ENCODE measurements around the gene KNL1. TPM values are rescaled to one million over a fixed set of nuclear protein-coding genes. Genes with fewer than 3 reads are reported as not detected.

Gene KNL1
- total and polyA plus RNA-seq, 2 of the 8 experiments (the other 6 are each of a cell fraction or from before 2014, with no cell fraction given), result 4.4 to 22.5 TPM

GRCh38 chr15:40685376-40685775 is 91.3 kb downstream of the KNL1 start:
- Histone ChIP-seq H2AFZ (ENCODE audit: low read length) (no peak overlapping the region), H2AK5ac (ENCODE audit: low read depth, low read length) (no peak overlapping the region), H4K91ac (replicated peaks; ENCODE audit: insufficient read length, low read length) (no peak overlapping the region), H3K18ac (ENCODE audit: extremely low read depth, low read length) (no peak overlapping the region), H3K79me1 (ENCODE audit: low read depth, low read length) (no peaks in the 10 kb centered on the region), H2BK120ac (replicated peaks; ENCODE audit: low read depth, low read length) (no peak overlapping the region), H4K5ac (ENCODE audit: insufficient read length, low read depth, low read length) (no peak overlapping the region), H3K27me3 (replicated peaks in 1 of 4; ENCODE audit: control insufficient read depth in 3 of 4, extremely low read depth in 1 of 4, insufficient read depth in 3 of 4, low read length in 3 of 4) (no peaks in the 10 kb centered on the region), H3K4me1 (replicated peaks in 1 of 4; ENCODE audit: control insufficient read depth in 3 of 4, insufficient read depth in 4 of 4, low read length in 3 of 4) (no peaks in the 10 kb centered on the region), H3K4me3 (ENCODE audit: extremely low read depth in 1 of 4, insufficient read depth in 2 of 4, low read depth in 3 of 4, low read length in 4 of 4) (no peak overlapping the region), H3K79me2 (ENCODE audit: control insufficient read depth in 1 of 2, insufficient read depth in 2 of 2, low read length in 2 of 2) (no peaks in the 10 kb centered on the region), H2BK20ac (ENCODE audit: low read length) (no peak overlapping the region), H2BK15ac (ENCODE audit: low read length) (no peak overlapping the region), H3K23ac (ENCODE audit: insufficient read length) (no peak overlapping the region), H4K8ac (ENCODE audit: extremely low read depth, insufficient read depth, low read length) (no peak overlapping the region), H3K56ac (replicated peaks; ENCODE audit: insufficient read length, low read depth, low read length) (no peak overlapping the region), H4K20me1 (replicated peaks in 1 of 2; ENCODE audit: control insufficient read depth in 1 of 2, insufficient read depth in 2 of 2, low read length in 2 of 2) (no peaks in the 10 kb centered on the region), H3K23me2 (ENCODE audit: low read depth, low read length) (no peaks in the 10 kb centered on the region), H3K9ac (replicated peaks in 1 of 4; ENCODE audit: extremely low read depth in 1 of 4, low read depth in 3 of 4, low read length in 3 of 4) (no peak overlapping the region), H3K27ac (ENCODE audit: low read depth, low read length) (no peak overlapping the region), H3K14ac (ENCODE audit: insufficient read length) (no peak overlapping the region), H3K36me3 (ENCODE audit: control insufficient read depth in 2 of 4, insufficient read depth in 4 of 4, low read length in 3 of 4) (no peaks in the 10 kb centered on the region), H3K9me3 (ENCODE audit: insufficient read depth in 2 of 2, low read depth in 1 of 2, low read length in 1 of 2) (peaks cover 0 to 6% of the 10 kb centered on the region in 2 experiments; a peak in 3 of 4 replicates), H2BK12ac (ENCODE audit: low read depth, low read length) (no peak overlapping the region), H3K4me2 (ENCODE audit: insufficient read depth in 1 of 2, low read depth in 2 of 2, low read length in 2 of 2) (no peak overlapping the region), H2BK5ac (ENCODE audit: low read depth, low read length) (no peak overlapping the region), H3K4ac (replicated peaks; ENCODE audit: insufficient read length, low read depth, low read length) (no peak overlapping the region)
- FAIRE-seq (no peak), DNase-seq (ENCODE audit: low read depth in 1 of 2, low spot score in 2 of 2) (no peak)
- ChIA-PET POLR2A (ENCODE audit: partially characterized antibody) (interaction anchor here (1.3 kb wide), 2 partner anchors 9 to 55 kb away, joined by 3 to 4 read pairs; partner anchors contain the start of gene RAD51), CTCF (ENCODE audit: partially characterized antibody) (interaction anchor here (1.7 kb wide), 1 partner anchor 9 kb away, joined by 4 read pairs; the partner anchor contains the start of gene RAD51)
- TF ChIP-seq RAD21 (IDR thresholded peaks at IDR 0.05 in 1 of 2, conservative IDR thresholded peaks at IDR 0.05 in 1 of 2; ENCODE audit: low read depth in 2 of 2, low read length in 2 of 2) (no peak), EZH2 (IDR thresholded peaks at IDR 0.05; ENCODE audit: low read depth, low read length, severe bottlenecking) (no peak)
- 93% methylated on average over 2 of the region's 2 CpGs; no CpG with 5 or more reads in 1 of the 2 experiments for WGBS, 2 experiments (ENCODE audit: extremely low coverage in 1 of 2, insufficient coverage in 1 of 2, insufficient read length in 1 of 2, insufficient replicate concordance in 2 of 2, low coverage in 1 of 2, low lambda C conversion rate in 2 of 2, missing lambda C conversion rate in 1 of 2)

Data from H1 (cell line).